NCI-H1694 (cell line): ENCODE results near the gene HRAS.
A peak's percentile ranks its signal among the peaks of the same experiment; 100 is the strongest.

ENCODE experiments used
- DNase-seq: peaks from one replicate; lab custom pipeline; 2025; lab: John Stamatoyannopoulos, UW

Gene HRAS

DNA sequence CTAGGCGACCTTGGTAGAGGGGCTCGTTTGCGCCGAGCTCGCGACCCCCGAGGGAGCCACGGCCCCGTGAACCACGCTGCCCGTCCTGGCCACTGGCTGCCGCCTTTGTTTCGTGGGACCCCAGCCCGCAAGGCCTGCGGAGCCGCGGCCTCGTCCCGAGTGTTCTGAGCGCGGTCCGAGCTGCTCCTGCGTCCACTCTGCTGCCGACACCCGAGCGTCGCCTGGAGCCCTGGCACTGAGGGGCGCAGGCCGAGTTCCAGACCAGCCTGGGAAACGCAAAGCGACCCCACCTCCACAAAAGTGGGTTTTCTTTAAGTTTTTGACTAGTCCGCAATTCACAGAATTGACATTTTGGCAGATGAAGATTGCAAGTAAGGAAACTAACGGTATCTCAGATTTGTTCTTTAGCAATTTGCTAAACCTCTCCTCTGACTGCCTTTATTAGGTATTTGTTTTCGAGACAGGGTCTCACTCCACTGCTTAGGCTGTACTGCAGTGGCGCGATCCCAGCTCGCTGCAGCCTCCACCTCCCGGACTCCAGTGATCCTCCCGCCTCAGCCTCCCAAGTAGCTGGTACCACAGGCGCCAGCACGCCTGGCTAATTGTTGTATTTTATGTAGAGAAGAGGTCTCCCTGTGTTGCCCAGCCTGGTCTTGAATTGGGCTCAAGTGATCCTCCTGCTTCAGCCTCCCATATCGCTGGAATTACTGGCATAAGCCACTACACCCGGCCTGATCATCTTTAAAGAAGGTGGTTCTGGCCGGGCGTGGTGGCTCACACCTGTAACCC, 27.5 kb downstream of the HRAS start:
- no peak for DNase-seq

- DNase-seq = peak; percentile 35
Measured at GRCh38 chr11:506995-507726, 28.2 kb downstream of the HRAS start, which contains the start of gene RNH1. RNH1 (minus strand) TSS chr11:507242; CDS start chr11:502162, 5,080 bp downstream.

DNA sequence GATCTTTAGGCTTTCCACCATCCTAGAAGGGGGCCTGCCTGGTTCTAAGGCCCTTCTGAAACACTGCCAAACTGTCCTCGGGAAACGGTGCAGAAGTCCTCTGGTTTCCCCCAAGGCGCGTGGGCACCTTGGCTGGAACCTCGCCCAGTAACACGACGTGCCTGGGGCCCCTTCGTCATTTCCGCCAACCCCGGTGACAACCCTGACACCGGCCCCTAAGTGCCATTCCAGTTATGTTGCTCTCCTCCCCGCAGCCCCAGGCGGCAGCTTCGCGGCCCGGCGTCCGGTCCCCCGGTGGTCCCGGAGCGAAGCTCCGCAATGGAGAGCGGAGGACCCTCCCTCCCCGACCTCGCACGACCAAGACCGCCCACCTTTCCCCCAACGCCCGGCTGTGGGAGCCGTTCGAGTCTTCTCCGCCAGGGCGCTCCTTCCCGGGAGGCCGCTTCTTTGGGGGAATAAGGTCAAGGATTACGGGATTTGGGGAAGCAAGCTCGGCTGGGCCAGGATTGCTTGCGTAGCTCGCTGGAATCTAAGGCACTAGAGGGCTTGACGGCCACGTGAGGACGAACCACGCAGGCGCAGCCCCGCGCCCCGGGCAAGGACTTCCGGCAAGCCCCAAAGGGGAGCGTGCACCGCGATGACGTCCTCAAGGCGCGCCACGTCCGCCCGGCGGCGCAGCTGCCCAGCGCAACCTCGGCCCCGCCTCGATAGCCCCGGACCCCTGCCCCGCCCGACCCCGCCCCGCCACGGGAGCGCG, 29.0 kb downstream of the HRAS start:
- peak; percentile 86 for DNase-seq

GRCh38 chr11:504994-505344, 30.4 kb downstream of the HRAS start:
- no peak for DNase-seq

GRCh38 chr11:504053-504993, 31.1 kb downstream of the HRAS start:
- no peak for DNase-seq

DNA sequence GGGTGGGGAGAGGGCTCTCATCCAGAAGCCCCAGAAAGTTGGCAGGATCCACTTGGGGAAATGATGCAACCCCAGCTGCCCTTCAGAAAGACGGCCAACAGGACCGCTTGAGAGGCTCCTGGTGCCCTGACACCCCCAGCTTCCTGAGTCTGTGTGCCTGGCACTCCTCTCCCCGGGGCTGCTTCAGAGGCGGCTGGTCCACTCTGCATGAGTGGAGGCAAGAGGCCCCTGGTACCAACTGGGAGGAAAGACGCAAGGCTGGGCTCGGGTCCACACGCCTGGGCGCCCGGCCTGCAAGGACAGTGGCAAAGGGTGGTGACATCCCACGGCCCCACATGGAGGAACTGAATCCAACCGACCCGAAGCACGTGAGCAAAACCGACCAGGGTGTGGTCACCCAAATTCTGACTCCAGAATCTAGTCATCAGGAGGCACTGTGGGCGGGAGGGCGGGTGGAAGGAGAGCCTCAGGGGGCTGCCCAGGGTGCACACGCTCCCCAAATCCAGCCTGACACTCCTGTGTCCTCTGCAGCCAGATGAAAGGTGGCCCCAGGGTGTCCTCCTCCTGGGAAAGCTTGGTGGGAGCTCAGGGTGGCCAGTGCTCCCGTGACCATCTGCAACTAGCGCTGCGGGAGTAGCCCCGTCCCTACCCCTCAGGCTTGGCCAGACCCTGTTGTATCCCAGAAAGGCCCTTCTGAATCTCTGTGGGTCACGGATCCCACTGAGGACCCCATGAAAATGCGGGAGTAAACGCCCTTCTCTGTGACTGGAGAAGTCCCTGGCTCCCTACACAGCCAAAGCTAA, 32.0 kb downstream of the HRAS start:
- DNase-seq = no peak

DNA sequence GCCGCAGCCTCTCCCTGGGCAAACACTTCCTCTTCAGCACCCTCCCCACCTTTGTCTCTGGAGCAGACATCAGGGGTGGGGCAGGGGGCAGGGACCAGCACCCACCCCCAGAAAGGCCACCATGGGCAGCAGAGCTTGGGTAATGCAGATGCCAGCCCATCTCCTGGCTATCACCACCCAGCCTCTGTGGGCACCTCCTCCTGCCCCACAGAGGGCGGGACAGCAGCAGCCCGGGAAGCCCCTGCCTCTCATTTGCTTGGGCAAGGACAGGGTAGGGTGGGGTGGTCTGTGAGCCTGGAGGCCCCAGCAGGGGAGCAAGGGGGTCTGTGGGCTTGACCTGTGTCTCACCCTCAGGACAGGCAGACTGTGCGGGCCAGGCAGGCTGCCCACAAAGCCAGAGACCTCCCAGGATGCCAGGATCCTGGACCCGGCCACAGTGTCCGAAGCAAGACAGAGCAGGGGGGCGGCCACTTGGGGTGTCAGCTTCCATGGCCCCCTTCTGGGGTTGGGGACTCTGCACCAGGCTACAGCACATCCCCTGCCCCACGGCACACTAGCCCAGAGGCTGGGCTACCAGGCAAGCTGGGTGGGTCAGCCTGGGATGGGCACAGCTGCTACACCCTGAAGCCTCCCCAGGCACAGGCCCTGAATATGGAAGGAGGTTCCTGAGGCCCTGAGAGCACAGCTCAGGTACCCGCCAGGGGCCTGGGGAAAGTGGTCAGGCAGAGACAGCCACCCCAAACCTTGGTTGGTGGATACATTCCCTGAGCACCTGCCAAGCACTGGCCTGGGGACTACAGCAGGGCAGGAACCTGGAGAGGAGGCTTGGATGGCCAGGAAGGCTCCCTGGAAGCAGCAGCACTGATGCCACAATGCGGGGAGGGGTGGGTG, 32.8 kb downstream of the HRAS start:
- DNase-seq = no peak

DNA sequence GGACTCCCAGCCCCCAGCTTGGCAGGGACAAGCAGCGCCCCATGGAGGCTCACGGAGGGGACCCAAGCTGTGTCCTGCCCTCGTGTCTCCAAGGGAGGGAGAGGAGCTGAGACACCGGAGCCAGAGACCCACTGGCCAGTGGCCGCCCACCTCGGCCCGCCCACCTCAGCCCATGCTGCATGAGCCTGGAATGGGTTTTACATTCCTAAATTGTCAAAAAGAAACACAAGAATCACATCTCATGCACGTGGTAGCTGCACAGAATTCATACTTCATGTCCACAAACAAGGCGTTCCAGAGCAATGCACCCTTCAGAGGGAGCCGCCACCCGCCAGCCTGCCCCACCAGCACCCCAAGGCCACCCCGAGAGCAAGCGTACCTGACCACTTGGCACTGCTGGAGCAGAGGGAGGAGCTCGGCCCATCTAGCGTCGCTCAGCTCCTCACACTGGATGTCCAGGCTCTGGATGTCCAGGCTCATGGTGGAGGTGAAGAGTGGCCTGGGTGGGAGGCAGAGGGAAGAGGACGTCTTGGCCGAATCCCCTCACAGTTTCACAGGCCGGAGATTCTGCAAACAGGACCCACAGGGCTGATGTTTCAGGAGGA, 33.6 kb downstream of the HRAS start:
- no peak for DNase-seq

DNA sequence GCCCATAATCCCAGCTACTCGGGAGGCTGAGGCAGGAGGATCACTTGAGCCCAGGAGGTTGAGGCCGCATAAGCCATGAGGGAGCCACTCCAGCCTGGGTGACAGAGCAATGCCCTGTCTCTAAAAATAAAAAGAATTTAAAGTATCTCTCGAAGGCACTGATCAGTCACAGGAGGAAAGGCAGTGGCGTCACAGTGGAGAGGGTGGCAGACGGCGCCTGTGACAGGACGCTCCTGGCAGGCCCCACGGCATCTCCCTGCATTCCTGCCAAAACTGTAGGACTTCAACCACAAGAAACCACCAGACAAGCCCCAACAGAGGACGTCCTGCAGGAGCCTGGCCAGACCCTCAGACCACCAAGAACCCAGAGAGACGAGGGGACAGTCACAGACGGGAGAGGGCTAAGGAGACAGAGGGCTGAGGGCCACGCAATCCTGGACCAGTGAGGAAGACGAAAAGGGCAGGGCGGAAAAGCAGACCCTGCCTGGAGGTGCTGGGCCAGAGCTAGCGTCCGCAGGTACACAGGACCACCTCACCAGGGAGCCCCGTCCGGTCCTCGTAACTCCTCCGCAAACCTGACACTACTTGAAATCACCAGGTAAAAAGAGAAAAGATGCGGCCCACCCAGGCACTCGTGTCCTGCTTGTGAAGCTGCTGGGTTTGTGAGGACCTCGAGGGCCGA, 34.2 kb downstream of the HRAS start:
- no peak for DNase-seq

- no peak for DNase-seq
Measured at GRCh38 chr11:499201-500076, 35.9 kb downstream of the HRAS start.

- no peak for DNase-seq
Measured at GRCh38 chr11:498297-499181, 36.8 kb downstream of the HRAS start.

GRCh38 chr11:497565-498296, 37.6 kb downstream of the HRAS start:
- DNase-seq = no peak

GRCh38 chr11:496834-497564, 38.4 kb downstream of the HRAS start:
- no peak for DNase-seq

DNA sequence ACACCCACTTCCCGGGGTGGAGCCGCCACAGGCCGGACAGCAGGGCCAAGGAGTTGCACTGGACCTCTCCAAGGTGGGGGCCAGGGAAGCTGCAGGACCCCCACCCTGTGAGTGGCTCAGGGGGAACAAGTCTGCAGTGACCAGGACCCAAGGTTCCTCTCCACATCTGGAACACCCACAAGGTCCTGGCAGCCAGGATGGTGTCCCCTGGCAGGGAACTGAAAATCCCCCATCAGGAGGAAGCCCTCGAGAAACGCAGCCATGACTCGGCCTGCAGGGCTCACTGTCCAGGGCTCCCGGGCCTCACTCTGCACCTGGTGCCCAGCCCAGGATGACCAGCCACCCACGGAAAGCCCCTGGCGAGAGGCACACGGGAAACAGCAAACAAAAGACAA, 39.8 kb downstream of the HRAS start:
- no peak for DNase-seq
